Vagina (tissue), 2 donors: ENCODE measurements around the gene IRF9. TPM values are rescaled to one million over a fixed set of nuclear protein-coding genes. Genes with fewer than 3 reads are reported as not detected.

Source experiments
- DNase-seq, 2 donors: peaks; one replicate each; pipeline ENCODE4 v3.0.0-alpha.2; 2017; ENCODE audit errors: extremely low spot score in 2 of 2
- H3K27ac ChIP-seq: fragments of 200-600 bp; sonication (generic); one replicate; pipeline ENCODE4 v1.5.1; 2019
- H3K27me3 ChIP-seq: fragments of 200-600 bp; sonication (generic); one replicate; pipeline ENCODE4 v1.5.1; 2019
- H3K36me3 ChIP-seq, 2 donors: fragments of 200-600 bp; sonication (generic); one replicate each; pipeline ENCODE4 v1.5.1; 2017 to 2019
- H3K4me1 ChIP-seq: fragments of 200-600 bp; sonication (generic); one replicate; pipeline ENCODE4 v1.5.1; 2019
- H3K4me3 ChIP-seq, 2 donors: fragments of 200-600 bp; sonication (generic); 1 replicate in 1 of 2; 2 replicates in 1 of 2; pipeline ENCODE4 v1.5.1; 2016 to 2019
- H3K9me3 ChIP-seq: fragments of 200-600 bp; sonication (generic); one replicate; pipeline ENCODE4 v1.5.1; 2019
- POLR2A ChIP-seq, 2 donors: fragments of 450-650 bp; IDR thresholded peaks; one replicate each; pipeline ENCODE4 v1.6.1; 2017; ENCODE audit warnings: antibody characterized with exemption in 2 of 2, mild to moderate bottlenecking in 2 of 2, moderate library complexity in 2 of 2
- POLR2AphosphoS5 ChIP-seq, 2 donors: sonication (generic); formaldehyde crosslinking; IDR thresholded peaks; one replicate each; pipeline ENCODE4 v1.9.0; 2017; ENCODE audit warnings: antibody characterized with exemption in 2 of 2, mild to moderate bottlenecking in 2 of 2, low read depth in 1 of 2; ENCODE audit not compliant: insufficient read depth in 1 of 2
- intact Hi-C: fragments of 100-400 bp; cut with DNase I; formaldehyde crosslinking; loops from one replicate; pipeline ENCODE4 v1.15.1; 2023
- total RNA-seq: library from RNA; depleted of rRNA; stranded (reverse); fragments of >200 nt; gene quantifications from one replicate; pipeline ENCODE4 v1.2.3, GENCODE V29; 2016
- TF ChIP-seq, protein P1 (sequence below), 3 experiments: fragments of 450-650 bp in 2 of 3; fragments of 200-600 bp in 1 of 3; sonication (generic) in 1 of 3; IDR thresholded peaks; one replicate each; pipeline ENCODE4 v1.5.1; 2017 to 2019; ENCODE audit warnings: antibody characterized with exemption in 3 of 3, mild to moderate bottlenecking in 2 of 3, moderate library complexity in 2 of 3

Gene IRF9
- total RNA-seq, 1 donor from 2014 or later = 55.0 TPM

DNA sequence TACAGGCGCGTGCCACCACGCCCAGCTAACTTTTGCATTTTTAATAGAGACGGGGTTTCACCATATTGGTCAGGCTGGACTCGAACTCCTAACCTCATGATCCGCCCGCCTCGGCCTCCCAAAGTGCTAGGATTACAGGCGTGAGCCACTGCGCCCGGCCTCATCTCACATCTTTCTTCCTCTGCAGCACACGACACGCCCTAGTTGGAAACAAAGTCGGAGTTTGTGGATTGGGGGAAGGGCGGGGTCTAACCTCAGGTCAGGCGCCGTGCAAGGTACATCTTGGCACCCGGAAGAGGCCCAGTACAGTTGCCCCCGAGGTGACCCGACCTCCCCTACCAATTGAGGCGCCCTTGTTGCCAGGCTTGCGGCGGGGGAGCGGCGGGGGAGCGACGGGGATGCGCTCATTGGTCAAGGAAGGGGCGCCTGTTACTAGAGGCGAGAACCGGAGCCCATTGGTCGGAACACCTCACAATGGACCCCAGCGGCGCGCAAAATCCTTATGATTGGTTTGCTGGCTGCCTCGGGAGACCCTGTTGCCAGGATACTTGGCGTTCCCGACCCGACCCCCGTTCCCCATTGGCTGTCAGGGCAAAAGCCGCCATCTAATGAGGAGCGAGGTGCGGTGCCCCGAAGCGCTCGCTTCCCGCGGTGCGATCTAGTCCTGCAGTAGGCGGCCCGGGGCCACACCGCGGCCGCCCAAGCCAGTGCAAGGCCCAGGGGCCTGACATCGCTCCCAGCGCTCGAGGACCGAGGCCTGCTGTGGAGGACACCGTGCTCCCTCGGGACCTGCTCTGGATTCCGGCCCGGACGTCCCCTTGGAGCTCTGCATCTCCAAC, 10.6 kb downstream of the IRF9 start, which contains the start of gene REC8:
Gene REC8, plus strand, starts transcription at position 659 of the 839 bp plus-strand sequence. CDS start 473 bp downstream, outside the sequence.
- H3K27ac ChIP-seq = no peak within 1 kb of the TSS
- no peak for TF ChIP-seq POLR2A (IDR thresholded peaks at IDR 0.05)
- TF ChIP-seq POLR2AphosphoS5 (IDR thresholded peaks at IDR 0.05; ENCODE audit: insufficient read depth in 1 of 2, low read depth in 1 of 2) = peak in 1 of 2 donors; percentile 19
- TF ChIP-seq, protein P1, sequence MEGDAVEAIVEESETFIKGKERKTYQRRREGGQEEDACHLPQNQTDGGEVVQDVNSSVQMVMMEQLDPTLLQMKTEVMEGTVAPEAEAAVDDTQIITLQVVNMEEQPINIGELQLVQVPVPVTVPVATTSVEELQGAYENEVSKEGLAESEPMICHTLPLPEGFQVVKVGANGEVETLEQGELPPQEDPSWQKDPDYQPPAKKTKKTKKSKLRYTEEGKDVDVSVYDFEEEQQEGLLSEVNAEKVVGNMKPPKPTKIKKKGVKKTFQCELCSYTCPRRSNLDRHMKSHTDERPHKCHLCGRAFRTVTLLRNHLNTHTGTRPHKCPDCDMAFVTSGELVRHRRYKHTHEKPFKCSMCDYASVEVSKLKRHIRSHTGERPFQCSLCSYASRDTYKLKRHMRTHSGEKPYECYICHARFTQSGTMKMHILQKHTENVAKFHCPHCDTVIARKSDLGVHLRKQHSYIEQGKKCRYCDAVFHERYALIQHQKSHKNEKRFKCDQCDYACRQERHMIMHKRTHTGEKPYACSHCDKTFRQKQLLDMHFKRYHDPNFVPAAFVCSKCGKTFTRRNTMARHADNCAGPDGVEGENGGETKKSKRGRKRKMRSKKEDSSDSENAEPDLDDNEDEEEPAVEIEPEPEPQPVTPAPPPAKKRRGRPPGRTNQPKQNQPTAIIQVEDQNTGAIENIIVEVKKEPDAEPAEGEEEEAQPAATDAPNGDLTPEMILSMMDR (IDR thresholded peaks at IDR 0.05) = no peak
- no peaks in the 10 kb centered on the region for H3K9me3 ChIP-seq
- H3K4me1 ChIP-seq = peaks cover 15% of the 10 kb centered on the region
- intact Hi-C loops = no loop called here
- H3K27me3 ChIP-seq = no peaks in the 10 kb centered on the region
- peak within 1 kb of the TSS; percentile 31 to 41 for H3K4me3 ChIP-seq
- no peak for DNase-seq
- H3K36me3 ChIP-seq = peaks cover 0 to 11% of the 10 kb centered on the region in 2 donors

DNA sequence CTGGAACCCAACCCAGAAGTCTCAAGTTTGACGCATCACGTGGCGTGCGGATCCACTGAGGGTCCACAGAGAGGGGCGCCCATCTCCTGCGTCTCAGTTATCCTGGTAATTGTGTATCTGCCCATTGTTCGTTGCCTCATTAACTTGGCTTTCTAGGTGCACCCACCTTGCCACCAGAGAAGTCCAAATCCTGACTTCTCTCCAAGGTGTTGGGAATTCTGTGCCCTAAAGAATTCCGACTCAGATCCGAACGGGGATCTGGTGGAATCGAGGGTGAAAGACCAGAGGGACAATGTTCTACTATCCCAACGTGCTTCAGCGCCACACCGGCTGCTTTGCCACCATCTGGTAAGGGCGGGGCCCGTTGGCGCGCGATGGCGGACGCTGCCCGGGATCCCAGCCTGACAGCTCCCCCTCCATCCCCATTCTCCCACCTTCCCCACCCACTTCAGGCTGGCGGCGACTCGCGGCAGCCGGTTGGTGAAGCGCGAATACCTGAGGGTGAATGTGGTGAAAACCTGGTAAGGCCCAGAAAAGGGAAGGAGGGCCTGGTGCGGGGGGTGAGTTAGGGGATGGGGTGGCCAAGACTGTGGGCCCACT, 11.3 kb downstream of the IRF9 start:
- no peak for TF ChIP-seq POLR2AphosphoS5 (IDR thresholded peaks at IDR 0.05; ENCODE audit: insufficient read depth in 1 of 2, low read depth in 1 of 2)
- TF ChIP-seq, protein P1 (IDR thresholded peaks at IDR 0.05) = no peak
- TF ChIP-seq POLR2A (IDR thresholded peaks at IDR 0.05) = no peak
- Histone ChIP-seq H3K36me3 (peaks cover 0 to 3% of the 10 kb centered on the region in 2 donors), H3K9me3 (no peaks in the 10 kb centered on the region), H3K27me3 (no peaks in the 10 kb centered on the region), H3K4me1 (peaks cover 15% of the 10 kb centered on the region), H3K27ac (no peak overlapping the region), H3K4me3 (peak overlapping the region; percentile 31 to 41)
- no peak for DNase-seq
- intact Hi-C loops = no loop called here

DNA sequence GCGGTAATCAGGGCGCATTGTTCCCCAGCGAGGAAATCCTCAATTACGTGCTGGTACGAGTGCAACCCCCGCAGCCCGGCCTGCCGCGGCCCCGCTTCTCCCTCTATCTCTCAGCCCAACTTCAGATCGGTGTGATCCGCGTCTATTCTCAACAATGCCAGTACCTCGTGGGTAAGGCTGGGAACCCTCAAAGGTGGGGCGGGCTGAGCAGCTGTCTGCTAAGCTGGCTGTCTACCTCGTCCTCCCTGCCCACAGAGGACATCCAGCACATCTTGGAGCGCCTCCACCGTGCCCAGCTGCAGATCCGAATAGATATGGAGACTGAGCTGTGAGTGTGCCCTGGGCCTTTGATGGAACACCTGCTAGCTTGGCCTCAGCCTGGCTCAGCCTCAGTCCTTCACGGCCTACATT, 11.8 kb downstream of the IRF9 start:
- peaks cover 15% of the 10 kb centered on the region for H3K4me1 ChIP-seq
- no peaks in the 10 kb centered on the region for H3K9me3 ChIP-seq
- intact Hi-C loops = no loop called here
- no peaks in the 10 kb centered on the region for H3K27me3 ChIP-seq
- DNase-seq = no peak
- TF ChIP-seq POLR2A (IDR thresholded peaks at IDR 0.05) (no peak), POLR2AphosphoS5 (IDR thresholded peaks at IDR 0.05; ENCODE audit: insufficient read depth in 1 of 2, low read depth in 1 of 2) (no peak)
- TF ChIP-seq, protein P1 (IDR thresholded peaks at IDR 0.05) = no peak
- H3K27ac ChIP-seq = no peak overlapping the region
- H3K36me3 ChIP-seq = no peaks in the 10 kb centered on the region
- H3K4me3 ChIP-seq = peak overlapping the region in 1 of 2 donors; percentile 41

DNA sequence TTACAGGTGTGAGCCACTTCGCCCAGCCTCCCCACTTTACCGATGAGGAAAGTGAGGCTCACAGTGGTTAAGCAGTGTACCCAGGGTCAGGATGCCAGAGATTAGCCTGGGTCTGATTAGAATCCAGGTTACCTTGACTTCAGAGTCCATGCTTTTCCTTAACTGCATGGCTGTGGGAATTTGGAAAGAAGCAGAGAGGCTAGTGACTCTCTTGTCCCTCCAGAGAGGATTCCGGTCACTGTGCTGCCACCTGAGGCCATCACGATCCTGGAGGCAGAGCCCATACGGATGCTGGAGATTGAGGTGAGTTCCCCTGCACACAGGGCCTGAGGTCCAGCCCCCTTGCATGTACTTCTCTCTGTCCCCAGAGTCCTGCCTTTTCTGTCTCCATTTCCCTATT, 15.5 kb downstream of the IRF9 start:
- intact Hi-C loops = no loop called here
- Histone ChIP-seq H3K27ac (no peak overlapping the region), H3K27me3 (no peaks in the 10 kb centered on the region), H3K36me3 (peaks cover 0 to 4% of the 10 kb centered on the region in 2 donors), H3K4me3 (no peak overlapping the region), H3K9me3 (no peaks in the 10 kb centered on the region), H3K4me1 (peaks cover 23% of the 10 kb centered on the region)
- no peak for DNase-seq
- no peak for TF ChIP-seq POLR2AphosphoS5 (IDR thresholded peaks at IDR 0.05; ENCODE audit: insufficient read depth in 1 of 2, low read depth in 1 of 2)
- TF ChIP-seq, protein P1 (IDR thresholded peaks at IDR 0.05) = no peak
- no peak for TF ChIP-seq POLR2A (IDR thresholded peaks at IDR 0.05)
